Testis (tissue), 2 donors: ENCODE data around the gene SCGN.

Experiments used
- POLR2A ChIP-seq: fragments of 450-650 bp; IDR thresholded peaks from one replicate; pipeline ENCODE4 v1.6.1; 2017; ENCODE audit warnings: antibody characterized with exemption, mild to moderate bottlenecking, moderate library complexity
- TF ChIP-seq, protein P1 (sequence below), 3 experiments: fragments of 450-650 bp in 2 of 3; fragments of 200-600 bp in 1 of 3; sonication (generic) in 1 of 3; IDR thresholded peaks; one replicate each; pipeline ENCODE4 v1.5.1; 2016 to 2019; ENCODE audit warnings: antibody characterized with exemption in 3 of 3, mild to moderate bottlenecking in 2 of 3, moderate library complexity in 1 of 3

GRCh38 chr6:25714765-25715164 lies 62.8 kb downstream of the SCGN start:
- TF ChIP-seq, protein P1, sequence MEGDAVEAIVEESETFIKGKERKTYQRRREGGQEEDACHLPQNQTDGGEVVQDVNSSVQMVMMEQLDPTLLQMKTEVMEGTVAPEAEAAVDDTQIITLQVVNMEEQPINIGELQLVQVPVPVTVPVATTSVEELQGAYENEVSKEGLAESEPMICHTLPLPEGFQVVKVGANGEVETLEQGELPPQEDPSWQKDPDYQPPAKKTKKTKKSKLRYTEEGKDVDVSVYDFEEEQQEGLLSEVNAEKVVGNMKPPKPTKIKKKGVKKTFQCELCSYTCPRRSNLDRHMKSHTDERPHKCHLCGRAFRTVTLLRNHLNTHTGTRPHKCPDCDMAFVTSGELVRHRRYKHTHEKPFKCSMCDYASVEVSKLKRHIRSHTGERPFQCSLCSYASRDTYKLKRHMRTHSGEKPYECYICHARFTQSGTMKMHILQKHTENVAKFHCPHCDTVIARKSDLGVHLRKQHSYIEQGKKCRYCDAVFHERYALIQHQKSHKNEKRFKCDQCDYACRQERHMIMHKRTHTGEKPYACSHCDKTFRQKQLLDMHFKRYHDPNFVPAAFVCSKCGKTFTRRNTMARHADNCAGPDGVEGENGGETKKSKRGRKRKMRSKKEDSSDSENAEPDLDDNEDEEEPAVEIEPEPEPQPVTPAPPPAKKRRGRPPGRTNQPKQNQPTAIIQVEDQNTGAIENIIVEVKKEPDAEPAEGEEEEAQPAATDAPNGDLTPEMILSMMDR (IDR thresholded peaks at IDR 0.05) = no peak
- no peak for TF ChIP-seq POLR2A
